Measurements from ENCODE around the gene CCDC57.
"Not testable (repeated sequence)": the region's sequence is repeated elsewhere in the genome, so short reads cannot be mapped to it uniquely, and the experiment has no call there.

Gene CCDC57

GRCh38 chr17:82179412-82179811 lies 33.2 kb downstream of the CCDC57 start:
- Histone ChIP-seq H3K9ac (ENCODE audit: low read depth, low read length) (no peak overlapping the region), H3K9me3 (ENCODE audit: control insufficient read depth, insufficient read depth, low read length) (no peaks in the 10 kb centered on the region; the same call in 1 of the 2 replicates), H3K4me1 (ENCODE audit: insufficient read depth, low read length) (peaks cover 11% of the 10 kb centered on the region), H3K36me3 (ENCODE audit: insufficient read depth, low read length) (peaks cover 4% of the 10 kb centered on the region)

GRCh38 chr17:82178499-82179261 lies 34.0 kb downstream of the CCDC57 start:
- Histone ChIP-seq H3K9me3 (ENCODE audit: control insufficient read depth, insufficient read depth, low read length) (no peaks in the 10 kb centered on the region; the same call in 1 of the 2 replicates), H3K36me3 (ENCODE audit: insufficient read depth, low read length) (no peaks in the 10 kb centered on the region; the same call in 1 of the 2 replicates), H3K4me1 (ENCODE audit: insufficient read depth, low read length) (peaks cover 17% of the 10 kb centered on the region), H3K9ac (ENCODE audit: low read depth, low read length) (no peak overlapping the region)

GRCh38 chr17:82177761-82178498 lies 34.7 kb downstream of the CCDC57 start:
- H3K36me3 ChIP-seq (ENCODE audit: insufficient read depth, low read length): no peaks in the 10 kb centered on the region; the same call in 1 of the 2 replicates
- H3K9me3 ChIP-seq (ENCODE audit: control insufficient read depth, insufficient read depth, low read length): no peaks in the 10 kb centered on the region; the same call in 1 of the 2 replicates
- peaks cover 23% of the 10 kb centered on the region for H3K4me1 ChIP-seq (ENCODE audit: insufficient read depth, low read length)
- no peak overlapping the region for H3K9ac ChIP-seq (ENCODE audit: low read depth, low read length)

- H3K9me3 ChIP-seq (ENCODE audit: control insufficient read depth, insufficient read depth, low read length): no peaks in the 10 kb centered on the region; the same call in 1 of the 2 replicates
- no peaks in the 10 kb centered on the region; the same call in 1 of the 2 replicates for H3K36me3 ChIP-seq (ENCODE audit: insufficient read depth, low read length)
- no peak overlapping the region for H3K9ac ChIP-seq (ENCODE audit: low read depth, low read length)
- H3K4me1 ChIP-seq (ENCODE audit: insufficient read depth, low read length): peaks cover 23% of the 10 kb centered on the region
Measured at GRCh38 chr17:82177276-82177675, 35.4 kb downstream of the CCDC57 start.

- Histone ChIP-seq H3K9ac (ENCODE audit: low read depth, low read length) (no peak overlapping the region), H3K36me3 (ENCODE audit: insufficient read depth, low read length) (peaks cover 2% of the 10 kb centered on the region; the same call in 1 of the 2 replicates), H3K9me3 (ENCODE audit: control insufficient read depth, insufficient read depth, low read length) (no peaks in the 10 kb centered on the region; the same call in 1 of the 2 replicates), H3K4me1 (ENCODE audit: insufficient read depth, low read length) (peaks cover 23% of the 10 kb centered on the region)
Measured at GRCh38 chr17:82175951-82176350, 36.7 kb downstream of the CCDC57 start.

- Histone ChIP-seq H3K4me1 (ENCODE audit: insufficient read depth, low read length) (peaks cover 23% of the 10 kb centered on the region), H3K9ac (ENCODE audit: low read depth, low read length) (no peak overlapping the region), H3K36me3 (ENCODE audit: insufficient read depth, low read length) (peaks cover 5% of the 10 kb centered on the region; the same call in 1 of the 2 replicates)
Measured at GRCh38 chr17:82175201-82175600, 37.4 kb downstream of the CCDC57 start.

GRCh38 chr17:82174042-82174857 lies 38.4 kb downstream of the CCDC57 start:
- not testable (repeated sequence) for H3K9ac ChIP-seq (ENCODE audit: low read depth, low read length); H3K36me3 ChIP-seq (ENCODE audit: insufficient read depth, low read length); H3K9me3 ChIP-seq (ENCODE audit: control insufficient read depth, insufficient read depth, low read length)
- H3K4me1 ChIP-seq (ENCODE audit: insufficient read depth, low read length): peaks cover 23% of the 10 kb centered on the region

More at GRCh38 chr17:82175201-82175600, 37.4 kb downstream of the CCDC57 start:
- no peaks in the 10 kb centered on the region; the same call in 1 of the 2 replicates for H3K9me3 ChIP-seq (ENCODE audit: control insufficient read depth, insufficient read depth, low read length)

- Histone ChIP-seq H3K9me3 (ENCODE audit: control insufficient read depth, insufficient read depth, low read length) (no peaks in the 10 kb centered on the region; the same call in 1 of the 2 replicates), H3K4me1 (ENCODE audit: insufficient read depth, low read length) (peaks cover 23% of the 10 kb centered on the region), H3K36me3 (ENCODE audit: insufficient read depth, low read length) (peaks cover 5% of the 10 kb centered on the region; the same call in 1 of the 2 replicates), H3K9ac (ENCODE audit: low read depth, low read length) (no peak overlapping the region)
Measured at GRCh38 chr17:82173351-82174041, 39.1 kb downstream of the CCDC57 start.

- H3K36me3 ChIP-seq (ENCODE audit: insufficient read depth, low read length): peaks cover 5% of the 10 kb centered on the region; the same call in 1 of the 2 replicates
- no peak overlapping the region for H3K9ac ChIP-seq (ENCODE audit: low read depth, low read length)
- no peaks in the 10 kb centered on the region; the same call in 1 of the 2 replicates for H3K9me3 ChIP-seq (ENCODE audit: control insufficient read depth, insufficient read depth, low read length)
- H3K4me1 ChIP-seq (ENCODE audit: insufficient read depth, low read length): peaks cover 23% of the 10 kb centered on the region
Measured at GRCh38 chr17:82172486-82173160, 40.0 kb downstream of the CCDC57 start.

GRCh38 chr17:82171750-82172375 lies 40.8 kb downstream of the CCDC57 start:
- H3K9me3 ChIP-seq (ENCODE audit: control insufficient read depth, insufficient read depth, low read length): no peaks in the 10 kb centered on the region; the same call in 1 of the 2 replicates
- H3K36me3 ChIP-seq (ENCODE audit: insufficient read depth, low read length): peaks cover 5% of the 10 kb centered on the region; the same call in 1 of the 2 replicates
- H3K4me1 ChIP-seq (ENCODE audit: insufficient read depth, low read length): peaks cover 23% of the 10 kb centered on the region
- H3K9ac ChIP-seq (ENCODE audit: low read depth, low read length): no peak overlapping the region

GRCh38 chr17:82170412-82170961 lies 42.2 kb downstream of the CCDC57 start:
- H3K9ac ChIP-seq (ENCODE audit: low read depth, low read length): no peak overlapping the region
- peaks cover 23% of the 10 kb centered on the region for H3K4me1 ChIP-seq (ENCODE audit: insufficient read depth, low read length)
- H3K36me3 ChIP-seq (ENCODE audit: insufficient read depth, low read length): peaks cover 5% of the 10 kb centered on the region; the same call in 1 of the 2 replicates
- no peaks in the 10 kb centered on the region for H3K9me3 ChIP-seq (ENCODE audit: control insufficient read depth, insufficient read depth, low read length)

GRCh38 chr17:82168568-82168967 lies 44.1 kb downstream of the CCDC57 start:
- peaks cover 5% of the 10 kb centered on the region; the same call in 1 of the 2 replicates for H3K36me3 ChIP-seq (ENCODE audit: insufficient read depth, low read length)
- H3K9ac ChIP-seq (ENCODE audit: low read depth, low read length): no peak overlapping the region
- no peaks in the 10 kb centered on the region for H3K9me3 ChIP-seq (ENCODE audit: control insufficient read depth, insufficient read depth, low read length)
- peaks cover 5% of the 10 kb centered on the region for H3K4me1 ChIP-seq (ENCODE audit: insufficient read depth, low read length)
